ES-I3 (cell line): ENCODE data around the gene ZBTB1.

Experiments used
- H3K36me3 ChIP-seq: 2 replicates; pipeline ENCODE4 v1.6.1; 2013; ENCODE audit warnings: mild to moderate bottlenecking, low read length, control low read depth, moderate library complexity; ENCODE audit not compliant: insufficient read depth
- H3K4me1 ChIP-seq: 2 replicates; pipeline ENCODE4 v1.6.1; 2013; ENCODE audit warnings: mild to moderate bottlenecking, control low read depth, low read length; ENCODE audit not compliant: insufficient read depth
- H3K9ac ChIP-seq: 2 replicates; pipeline ENCODE4 v1.6.1; 2013; ENCODE audit warnings: low read depth, mild to moderate bottlenecking, low read length, moderate library complexity
- H3K9me3 ChIP-seq: 2 replicates; pipeline ENCODE4 v1.6.1; 2013; ENCODE audit warnings: mild to moderate bottlenecking, low read length, moderate library complexity; ENCODE audit not compliant: control insufficient read depth, insufficient read depth

ZBTB1 gene, protein sequence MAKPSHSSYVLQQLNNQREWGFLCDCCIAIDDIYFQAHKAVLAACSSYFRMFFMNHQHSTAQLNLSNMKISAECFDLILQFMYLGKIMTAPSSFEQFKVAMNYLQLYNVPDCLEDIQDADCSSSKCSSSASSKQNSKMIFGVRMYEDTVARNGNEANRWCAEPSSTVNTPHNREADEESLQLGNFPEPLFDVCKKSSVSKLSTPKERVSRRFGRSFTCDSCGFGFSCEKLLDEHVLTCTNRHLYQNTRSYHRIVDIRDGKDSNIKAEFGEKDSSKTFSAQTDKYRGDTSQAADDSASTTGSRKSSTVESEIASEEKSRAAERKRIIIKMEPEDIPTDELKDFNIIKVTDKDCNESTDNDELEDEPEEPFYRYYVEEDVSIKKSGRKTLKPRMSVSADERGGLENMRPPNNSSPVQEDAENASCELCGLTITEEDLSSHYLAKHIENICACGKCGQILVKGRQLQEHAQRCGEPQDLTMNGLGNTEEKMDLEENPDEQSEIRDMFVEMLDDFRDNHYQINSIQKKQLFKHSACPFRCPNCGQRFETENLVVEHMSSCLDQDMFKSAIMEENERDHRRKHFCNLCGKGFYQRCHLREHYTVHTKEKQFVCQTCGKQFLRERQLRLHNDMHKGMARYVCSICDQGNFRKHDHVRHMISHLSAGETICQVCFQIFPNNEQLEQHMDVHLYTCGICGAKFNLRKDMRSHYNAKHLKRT

DNA sequence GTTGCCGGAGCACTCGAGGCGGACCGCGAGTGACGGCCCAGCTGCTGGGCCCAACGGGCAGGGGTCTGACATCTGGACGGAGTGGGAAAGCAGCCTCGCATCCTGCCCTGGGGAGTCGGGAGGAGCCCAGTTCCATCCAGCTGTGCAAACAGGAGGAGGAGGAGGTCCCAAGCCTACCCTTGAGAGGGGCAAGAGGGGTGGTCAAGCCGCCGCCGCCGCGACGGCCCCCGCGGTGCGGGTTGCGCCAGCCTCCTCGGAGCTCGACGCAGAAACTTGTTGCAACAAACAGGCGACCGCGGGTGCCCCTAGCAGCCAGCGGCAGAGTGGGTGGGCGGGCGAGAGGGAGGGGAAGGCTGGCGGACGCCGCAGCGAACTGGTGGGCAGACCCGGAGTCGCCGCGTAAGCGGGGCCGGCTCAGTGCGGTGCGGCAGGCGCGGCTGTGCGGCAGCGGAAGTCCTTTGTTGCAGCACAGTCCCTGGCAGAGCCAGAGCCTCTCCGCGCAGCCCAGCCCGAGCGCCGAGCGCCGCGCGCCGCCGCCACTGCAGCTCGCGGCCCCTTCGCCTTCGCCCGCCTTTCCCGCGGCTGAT lies at the start of gene ZBTB1:
ZBTB1 (plus strand) TSS at position 461 of the 587 bp plus-strand sequence. CDS start 16,735 bp downstream, outside the sequence.
- Histone ChIP-seq H3K9ac (peak within 1 kb of the TSS; percentile 68), H3K9me3 (no peaks in the 10 kb centered on the region), H3K4me1 (peaks cover 21% of the 10 kb centered on the region), H3K36me3 (no peaks in the 10 kb centered on the region)

DNA sequence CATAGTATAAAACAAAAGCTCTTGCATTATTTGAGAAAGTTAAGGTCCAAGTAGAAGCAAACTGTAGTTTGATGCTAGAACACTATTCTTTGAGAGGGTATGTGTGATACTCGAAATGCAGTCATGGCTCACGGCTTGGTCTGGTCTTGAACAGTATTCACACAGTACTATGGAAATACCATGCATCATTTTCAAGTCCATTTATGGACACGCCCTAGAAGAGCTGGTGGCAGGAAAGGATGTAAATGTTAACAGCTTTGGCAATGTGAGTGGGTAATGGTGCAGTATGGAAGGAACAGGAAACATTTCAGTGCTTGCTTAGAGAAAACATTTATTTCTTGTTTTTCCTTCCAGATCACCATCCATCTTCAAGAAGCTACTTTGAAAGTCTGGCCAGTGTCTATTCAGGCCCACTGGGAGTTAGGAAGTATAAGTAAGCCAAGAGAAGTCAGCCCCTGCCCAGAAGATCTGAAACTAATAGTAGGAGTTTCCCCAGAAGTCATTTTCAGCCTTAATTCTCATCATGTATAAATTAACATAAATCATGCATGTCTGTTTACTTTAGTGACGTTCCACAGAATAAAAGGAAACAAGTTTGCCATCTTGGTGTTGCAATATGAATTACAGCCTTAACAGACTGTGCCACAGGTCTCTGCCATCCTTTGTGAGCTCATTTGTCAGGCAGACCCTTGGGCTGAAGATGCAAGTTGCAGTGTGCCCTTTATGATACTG lies 45.0 kb upstream of the ZBTB1 start:
- Histone ChIP-seq H3K9me3 (no peaks in the 10 kb centered on the region), H3K9ac (no peak overlapping the region), H3K36me3 (peaks cover 29% of the 10 kb centered on the region)

DNA sequence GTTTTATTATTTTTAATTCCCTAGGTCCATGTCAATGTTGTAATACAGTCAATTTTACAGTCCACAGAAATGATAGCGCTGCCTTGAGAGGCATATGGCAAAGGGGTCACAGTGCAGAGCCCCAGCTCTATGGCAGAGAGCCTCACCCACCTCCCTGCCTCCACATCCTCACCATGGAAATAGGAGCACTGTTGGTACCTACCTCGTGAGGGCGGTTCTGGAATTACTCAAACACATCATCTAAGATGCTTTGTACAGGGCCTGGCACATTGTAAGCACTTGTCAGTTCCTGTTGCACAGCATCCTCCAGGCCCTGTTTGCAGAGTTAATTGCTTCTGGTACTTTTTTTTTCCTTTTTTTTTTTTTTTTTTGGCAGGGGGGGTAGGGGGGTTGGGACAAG lies 43.3 kb upstream of the ZBTB1 start:
- peaks cover 15% of the 10 kb centered on the region for H3K36me3 ChIP-seq
- no peak overlapping the region for H3K9ac ChIP-seq
- H3K4me1 ChIP-seq: 0 out of 2 replicates have a peak, but pooled peaks cover under 1% of the 10 kb centered on the region
- H3K9me3 ChIP-seq: no peaks in the 10 kb centered on the region

More for the DNA sequence above, 45.0 kb upstream of the ZBTB1 start:
- H3K4me1 ChIP-seq: no peaks in the 10 kb centered on the region

DNA sequence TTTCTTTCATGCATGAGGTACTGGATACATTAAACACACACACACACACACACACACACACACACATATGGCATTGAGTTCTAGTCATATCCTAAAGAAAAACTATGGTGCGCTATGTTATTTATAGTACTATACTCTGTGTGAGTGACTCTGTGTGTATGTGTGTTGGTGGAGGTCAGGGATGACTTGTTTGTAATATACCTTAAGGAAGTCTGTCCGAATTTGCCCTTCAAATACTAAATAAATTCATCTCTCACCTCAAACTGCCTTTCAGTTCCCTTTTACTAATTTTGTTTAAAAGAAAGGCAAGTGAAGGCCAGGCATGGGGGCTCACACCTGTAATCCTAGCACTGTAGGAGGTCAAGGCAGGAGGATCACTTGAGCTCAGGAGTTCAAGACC lies 41.4 kb upstream of the ZBTB1 start:
- Histone ChIP-seq H3K9ac (no peak overlapping the region), H3K4me1 (peaks cover 5% of the 10 kb centered on the region; the same call in 1 of the 2 replicates), H3K36me3 (peaks cover 8% of the 10 kb centered on the region), H3K9me3 (no peaks in the 10 kb centered on the region)

DNA sequence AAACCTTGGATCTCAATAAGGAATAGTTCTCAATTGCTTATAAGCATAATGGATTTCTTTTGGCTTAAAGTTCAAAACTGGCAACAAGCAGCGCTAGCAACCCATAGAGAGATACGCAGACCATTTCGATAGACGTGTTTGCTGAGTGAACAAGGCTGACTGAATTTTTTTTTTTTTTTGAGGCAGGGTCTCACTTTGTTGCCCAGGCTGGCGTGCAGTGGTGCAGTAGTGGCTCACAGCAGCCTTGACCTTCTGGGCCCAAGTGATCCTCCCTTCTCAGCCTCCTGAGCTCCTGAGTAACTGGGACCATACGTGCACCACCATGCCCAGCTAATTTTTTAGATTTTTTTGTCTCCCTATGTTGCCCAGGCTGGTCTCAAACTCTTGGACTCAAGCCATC lies 40.7 kb upstream of the ZBTB1 start:
- H3K9me3 ChIP-seq: no peaks in the 10 kb centered on the region

DNA sequence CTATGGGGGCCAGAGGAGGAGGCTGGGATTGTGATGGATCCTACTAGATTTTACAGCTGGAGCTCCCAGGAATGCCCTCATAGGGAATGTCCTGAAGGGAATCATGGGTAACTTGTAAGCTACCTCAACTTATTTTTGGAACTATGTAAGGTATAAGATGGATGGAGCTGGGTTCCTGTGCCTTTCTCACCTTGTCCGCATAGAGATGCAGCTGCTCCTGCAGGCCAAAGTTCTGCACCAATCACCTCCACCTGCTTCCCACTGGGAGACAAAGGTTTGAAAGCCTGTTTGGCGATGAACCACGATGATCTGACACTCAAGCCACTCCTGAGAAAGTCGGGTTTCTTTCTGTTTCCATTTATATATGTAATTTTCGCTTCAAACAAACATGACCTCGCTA lies 39.9 kb upstream of the ZBTB1 start:
- Histone ChIP-seq H3K36me3 (peaks cover 2% of the 10 kb centered on the region; the same call in 1 of the 2 replicates), H3K4me1 (peaks cover 5% of the 10 kb centered on the region; the same call in 1 of the 2 replicates), H3K9ac (peak overlapping the region; percentile 67; the same call in 1 of the 2 replicates), H3K9me3 (no peaks in the 10 kb centered on the region)

More for the DNA sequence above, 40.7 kb upstream of the ZBTB1 start:
- H3K4me1 ChIP-seq: peaks cover 5% of the 10 kb centered on the region; the same call in 1 of the 2 replicates
- peaks cover 2% of the 10 kb centered on the region; the same call in 1 of the 2 replicates for H3K36me3 ChIP-seq
- H3K9ac ChIP-seq: no peak overlapping the region

DNA sequence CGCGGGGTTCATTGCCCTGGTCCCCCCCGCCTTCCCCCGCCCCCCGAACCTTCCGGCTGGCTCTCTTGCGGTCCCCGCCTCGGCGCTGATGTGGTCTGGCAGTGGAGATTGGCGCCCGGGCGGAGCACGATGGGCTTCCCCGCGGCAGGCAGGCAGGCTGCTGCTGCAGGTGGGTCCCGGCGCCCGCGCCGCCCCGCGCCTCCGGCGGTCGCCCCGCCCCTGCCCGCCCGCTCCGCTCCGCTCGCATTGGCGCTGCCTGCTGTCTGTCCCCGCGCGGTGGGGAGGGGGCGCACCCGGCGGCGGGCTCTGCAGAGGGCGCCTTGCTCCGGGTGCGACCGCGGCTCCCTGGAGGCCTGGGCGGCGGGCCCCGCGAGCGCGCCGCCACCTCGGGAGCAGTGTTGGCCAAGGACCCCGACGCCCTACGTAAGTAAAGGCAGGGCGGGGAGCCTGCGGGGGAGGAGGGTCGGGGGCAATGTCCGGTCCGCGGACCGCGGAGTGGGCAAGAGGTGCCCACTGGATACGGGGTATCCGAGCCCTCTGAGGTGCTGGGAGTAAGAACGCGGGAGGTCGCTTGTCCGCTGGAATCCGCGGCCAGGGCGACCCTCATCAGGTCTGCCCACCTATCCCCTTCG lies 39.3 kb upstream of the ZBTB1 start, which contains the start of gene AKAP5:
AKAP5 (plus strand) TSS at position 309 of the 632 bp plus-strand sequence. CDS start 2,896 bp downstream, outside the sequence.
- Histone ChIP-seq H3K9ac (peak within 1 kb of the TSS; percentile 67), H3K4me1 (peaks cover 5% of the 10 kb centered on the region; the same call in 1 of the 2 replicates), H3K36me3 (peaks cover 2% of the 10 kb centered on the region; the same call in 1 of the 2 replicates), H3K9me3 (no peaks in the 10 kb centered on the region)

DNA sequence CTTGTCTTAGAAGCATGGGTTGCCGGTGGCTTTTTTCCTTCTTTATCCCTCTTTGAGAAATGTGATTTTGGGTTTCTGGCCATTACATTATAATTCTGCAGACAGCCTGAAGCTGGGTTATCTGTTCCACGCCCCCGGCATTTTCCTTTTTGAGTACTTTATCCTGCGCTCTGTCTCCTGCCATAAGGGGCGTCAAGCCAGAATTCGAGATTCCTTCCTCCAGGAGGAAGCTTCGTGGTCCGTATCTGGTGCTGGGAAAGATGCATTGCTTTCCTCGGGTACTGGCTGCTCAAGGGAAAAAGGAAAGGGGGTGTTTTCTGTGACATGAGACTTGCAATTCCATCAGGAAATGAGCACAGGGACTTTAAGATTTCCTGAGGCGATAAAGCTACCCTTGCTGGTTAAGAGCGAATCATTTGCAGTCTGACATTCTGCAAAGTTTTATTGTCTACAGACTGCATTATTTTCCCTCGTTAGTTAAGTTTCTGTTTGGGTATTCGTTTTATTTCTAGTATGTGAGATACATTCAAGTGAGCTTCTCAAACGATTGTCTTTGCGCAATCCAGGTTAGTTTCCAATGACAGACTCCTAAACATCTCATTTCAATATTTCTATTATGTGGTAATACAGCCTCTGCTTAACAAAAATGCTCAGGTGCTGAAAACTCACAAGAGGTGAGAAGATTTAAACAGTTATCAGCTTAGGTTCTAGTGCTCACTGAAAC lies 38.6 kb upstream of the ZBTB1 start:
- Histone ChIP-seq H3K4me1 (peaks cover 5% of the 10 kb centered on the region; the same call in 1 of the 2 replicates), H3K9me3 (no peaks in the 10 kb centered on the region), H3K9ac (peak overlapping the region; percentile 67), H3K36me3 (peaks cover 2% of the 10 kb centered on the region; the same call in 1 of the 2 replicates)

DNA sequence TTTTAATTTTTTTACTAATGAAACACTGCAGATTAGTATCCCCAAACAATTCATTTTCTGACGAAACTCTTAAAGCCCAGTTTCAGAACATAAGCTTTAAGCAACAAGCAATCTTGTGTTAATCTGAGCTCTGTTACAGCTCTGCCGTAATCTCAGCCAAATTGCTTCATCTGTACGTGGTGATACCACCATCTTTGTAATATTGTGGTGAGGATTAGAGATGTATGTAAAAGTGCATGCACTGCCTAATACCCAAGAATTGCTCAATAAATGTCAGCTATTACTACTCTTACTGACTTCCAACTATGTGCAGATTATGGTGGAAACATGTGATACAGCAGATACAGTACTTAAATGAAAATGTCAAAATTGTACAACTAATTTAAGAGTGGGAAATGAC lies 37.5 kb upstream of the ZBTB1 start:
- H3K36me3 ChIP-seq: peaks cover 2% of the 10 kb centered on the region; the same call in 1 of the 2 replicates
- H3K4me1 ChIP-seq: peaks cover 5% of the 10 kb centered on the region; the same call in 1 of the 2 replicates
- no peaks in the 10 kb centered on the region for H3K9me3 ChIP-seq
- H3K9ac ChIP-seq: no peak overlapping the region

DNA sequence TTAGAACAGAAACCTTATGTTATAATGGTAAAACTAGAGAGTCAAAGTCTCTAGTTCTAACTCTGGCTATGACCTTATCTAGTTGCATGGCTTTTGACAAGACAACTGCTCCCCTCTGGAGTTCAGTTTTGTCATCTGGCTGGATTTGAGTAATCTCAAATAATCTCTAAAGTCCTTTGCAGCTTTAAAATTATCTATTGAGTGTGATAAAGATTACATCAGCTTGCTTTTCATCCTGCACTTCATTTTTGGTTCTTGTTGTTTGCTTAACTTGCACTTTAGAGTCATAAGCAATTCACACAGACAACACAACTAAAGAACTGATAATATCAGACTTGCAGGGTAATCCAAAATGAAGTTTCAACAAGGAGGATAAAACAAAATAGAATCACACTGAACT lies 37.0 kb upstream of the ZBTB1 start:
- Histone ChIP-seq H3K9me3 (no peaks in the 10 kb centered on the region), H3K36me3 (no peaks in the 10 kb centered on the region), H3K9ac (no peak overlapping the region), H3K4me1 (peaks cover 5% of the 10 kb centered on the region; the same call in 1 of the 2 replicates)

DNA sequence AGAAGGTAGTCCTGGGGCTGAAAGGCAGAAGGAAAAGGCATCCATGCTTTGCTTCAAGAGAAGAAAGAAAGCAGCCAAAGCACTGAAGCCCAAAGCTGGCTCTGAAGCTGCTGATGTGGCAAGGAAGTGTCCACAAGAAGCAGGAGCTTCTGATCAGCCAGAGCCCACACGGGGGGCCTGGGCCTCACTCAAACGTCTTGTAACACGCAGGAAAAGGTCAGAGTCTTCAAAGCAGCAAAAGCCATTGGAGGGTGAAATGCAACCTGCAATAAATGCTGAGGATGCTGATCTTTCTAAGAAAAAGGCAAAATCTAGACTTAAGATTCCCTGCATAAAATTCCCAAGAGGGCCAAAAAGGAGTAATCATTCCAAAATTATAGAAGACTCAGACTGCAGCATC lies 36.1 kb upstream of the ZBTB1 start:
- Histone ChIP-seq H3K9ac (no peak overlapping the region), H3K9me3 (no peaks in the 10 kb centered on the region), H3K36me3 (no peaks in the 10 kb centered on the region), H3K4me1 (peaks cover 5% of the 10 kb centered on the region; the same call in 1 of the 2 replicates)

DNA sequence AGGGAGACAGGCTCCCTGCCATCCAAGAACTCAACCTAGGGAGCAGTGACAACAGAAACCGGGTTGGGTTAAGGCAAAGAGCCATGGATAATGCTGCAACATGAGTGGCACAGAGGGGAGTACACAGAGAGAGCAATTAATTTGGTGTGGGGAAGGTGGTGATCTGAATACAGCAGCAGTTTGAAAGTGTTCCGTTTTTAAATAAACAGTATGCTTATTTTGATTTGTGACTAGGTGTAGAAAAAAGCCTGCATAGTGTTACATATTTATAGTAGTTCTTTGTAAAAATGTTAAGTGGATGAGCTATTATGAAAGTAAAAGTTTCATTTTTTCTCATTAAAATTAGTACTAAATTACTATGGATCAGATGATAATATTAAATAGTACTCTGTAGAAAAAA lies 30.5 kb upstream of the ZBTB1 start:
- H3K9me3 ChIP-seq: no peaks in the 10 kb centered on the region
- H3K36me3 ChIP-seq: no peaks in the 10 kb centered on the region
- 0 out of 2 replicates have a peak, but pooled peaks cover 4% of the 10 kb centered on the region for H3K4me1 ChIP-seq
- H3K9ac ChIP-seq: no peak overlapping the region

DNA sequence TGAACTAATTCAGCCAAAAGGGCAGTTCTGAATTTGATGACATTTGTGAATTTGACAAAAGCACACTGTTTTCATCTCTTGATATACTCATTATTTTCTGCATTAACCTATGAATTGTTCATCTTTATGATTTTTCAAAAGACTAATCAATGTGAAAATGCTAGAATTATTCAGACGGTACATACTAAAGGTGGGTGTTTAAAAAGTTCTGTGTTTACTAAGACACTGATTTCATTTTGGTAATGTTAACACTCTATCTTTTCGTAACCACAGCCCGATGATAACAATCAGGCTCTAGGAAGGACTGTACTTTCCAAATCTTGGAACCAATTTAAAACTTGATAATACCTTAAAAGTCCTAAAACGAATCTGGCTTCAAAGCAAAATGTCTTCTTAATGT lies 29.9 kb upstream of the ZBTB1 start:
- Histone ChIP-seq H3K9me3 (no peaks in the 10 kb centered on the region), H3K9ac (no peak overlapping the region), H3K36me3 (no peaks in the 10 kb centered on the region)

More for the DNA sequence above, 29.9 kb upstream of the ZBTB1 start:
- H3K4me1 ChIP-seq: 0 out of 2 replicates have a peak, but pooled peaks cover 4% of the 10 kb centered on the region
